Activated naive CD4-positive, alpha-beta T cell (primary cell): ENCODE results near the gene ICAM2.
"Not testable (repeated sequence)": the region's sequence is repeated elsewhere in the genome, so short reads cannot be mapped to it uniquely, and the experiment has no call there.

Experiments
- DNase-seq, 4 experiments: peaks; one replicate each; lab custom pipeline; 2025; lab: John Stamatoyannopoulos, UW

The ICAM2 gene

DNA sequence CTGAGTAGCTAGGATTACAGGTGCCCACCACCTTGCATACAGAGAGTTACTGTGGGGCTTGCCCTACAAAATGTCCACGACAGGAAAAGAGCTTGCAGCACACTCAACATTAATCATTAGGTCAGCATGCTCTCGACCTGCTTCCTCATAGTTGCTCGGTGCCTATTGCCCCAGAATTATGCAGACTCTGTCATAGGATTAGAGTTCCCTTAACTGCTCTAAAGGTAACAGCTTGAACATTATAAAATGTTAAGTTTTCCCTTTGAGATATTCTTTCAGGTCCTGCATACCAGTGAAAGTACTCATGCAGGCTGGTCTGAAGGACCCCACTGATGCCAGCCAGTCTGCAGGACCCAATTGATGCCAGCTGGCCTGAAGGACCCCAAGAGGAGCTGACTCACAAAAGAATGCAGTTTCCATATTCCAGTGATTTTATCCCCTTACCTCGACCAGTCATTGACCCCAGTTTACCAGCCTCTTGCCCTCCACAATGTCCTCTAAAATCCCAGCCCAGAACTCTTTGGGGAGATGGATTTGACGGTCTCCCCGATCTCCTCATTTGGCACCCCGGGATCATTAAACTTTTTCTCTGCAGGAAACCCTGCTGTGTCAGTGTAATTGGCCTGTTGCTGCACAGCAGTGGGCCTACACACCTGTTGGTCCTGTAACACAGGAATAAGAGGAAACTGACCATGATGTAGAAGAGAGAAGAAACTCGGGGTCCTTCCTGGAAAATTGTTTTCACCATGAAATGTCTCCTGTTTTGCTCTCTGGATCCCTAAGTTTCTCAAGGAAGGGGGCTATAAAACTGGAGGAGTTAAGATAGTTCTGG lies 10.6 kb downstream of the ICAM2 start:
- no peak for DNase-seq

DNA sequence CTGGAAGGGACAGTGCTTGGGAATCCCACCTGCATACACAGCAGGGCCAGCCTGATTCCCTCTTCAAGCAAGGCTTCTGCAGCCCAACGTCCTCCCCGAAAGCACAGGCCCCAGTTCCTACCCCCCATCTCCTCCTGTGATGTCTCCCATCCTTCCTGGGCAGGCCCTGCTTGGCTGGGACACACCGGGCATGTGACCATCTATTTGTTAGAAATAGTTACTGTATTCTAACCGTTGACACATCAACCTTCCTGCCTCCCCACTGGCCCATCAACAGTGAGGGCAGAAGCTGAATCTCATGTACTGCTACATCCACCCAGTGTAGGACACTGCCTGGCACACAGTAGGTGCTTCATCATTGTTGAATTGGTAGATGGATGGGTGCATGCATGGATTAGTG lies 11.6 kb downstream of the ICAM2 start:
- no peak for DNase-seq

DNA sequence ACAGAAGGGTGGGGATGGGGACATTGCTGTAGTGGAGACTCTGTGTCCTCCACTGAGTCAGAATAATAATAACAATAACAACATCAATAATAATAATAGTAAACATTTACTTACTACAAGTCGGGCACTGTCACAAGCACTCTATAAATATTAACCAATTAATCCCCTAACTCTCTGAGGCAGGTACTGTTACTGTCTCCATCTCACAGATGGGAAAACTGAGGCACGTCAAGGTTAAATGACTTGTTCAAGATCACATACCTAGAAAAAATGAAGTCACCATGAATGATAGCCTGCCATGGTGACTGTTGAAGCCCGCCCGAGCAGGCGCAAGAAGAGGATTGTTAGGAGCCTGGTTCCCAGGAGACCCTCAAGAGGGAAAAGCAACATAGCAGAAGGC lies 12.1 kb downstream of the ICAM2 start:
- DNase-seq, result no peak

DNA sequence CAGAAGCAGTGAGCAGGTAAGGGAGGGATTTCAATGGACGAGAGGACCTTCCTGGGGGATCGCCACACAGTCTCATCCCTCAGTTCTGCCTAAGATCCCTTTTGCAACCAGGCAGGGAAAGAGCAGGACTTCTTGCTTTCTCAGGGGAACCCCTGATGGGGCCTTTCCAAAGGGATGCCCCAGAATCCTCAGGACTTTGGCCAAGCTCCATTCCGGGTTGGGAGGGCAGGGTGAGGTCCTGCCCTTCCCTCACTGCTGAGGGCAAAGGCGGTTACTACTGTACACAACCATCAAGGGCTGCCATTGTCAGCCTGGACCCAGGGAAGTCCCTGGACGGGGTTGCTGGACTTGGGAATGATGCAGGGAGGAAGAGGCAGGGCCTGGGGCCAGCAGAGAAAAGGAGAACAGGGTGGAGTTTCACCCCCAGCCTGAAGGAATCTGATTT lies 12.6 kb downstream of the ICAM2 start:
- no peak for DNase-seq

DNA sequence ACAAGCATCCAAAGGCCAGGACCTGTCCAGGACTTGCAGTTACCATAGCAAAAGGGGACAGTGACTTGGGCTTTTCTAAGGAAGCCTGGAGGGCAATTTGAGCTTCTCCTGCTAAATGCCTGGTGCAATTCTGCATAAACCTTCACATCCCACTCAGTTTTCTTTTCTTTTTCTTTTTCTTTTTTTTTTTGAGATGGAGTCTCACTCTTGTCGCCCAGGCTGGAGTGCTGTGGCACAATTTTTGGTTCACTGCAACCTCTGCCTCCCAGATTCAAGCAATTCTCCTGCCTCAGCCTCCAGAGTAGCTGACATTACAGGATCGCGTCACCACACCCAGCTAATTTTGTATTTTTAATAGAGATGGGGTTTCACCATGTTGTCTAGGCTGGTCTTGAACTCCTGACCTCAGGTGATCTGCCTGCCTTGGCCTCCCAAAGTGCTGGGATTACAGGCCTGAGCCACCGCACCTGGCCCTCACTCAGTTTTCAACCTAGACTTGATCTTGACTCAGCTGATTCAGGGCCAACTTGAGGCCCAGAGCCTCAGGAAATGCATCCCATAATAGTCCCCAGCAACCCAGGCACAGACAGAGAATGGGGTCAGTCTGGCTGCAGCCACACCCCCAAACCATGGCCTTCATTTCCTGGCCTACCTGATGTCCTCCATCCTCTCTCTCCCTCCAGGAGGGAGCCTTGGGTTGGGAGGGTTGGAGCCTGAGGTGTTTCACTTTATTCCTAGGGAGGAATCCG lies 13.2 kb downstream of the ICAM2 start:
- DNase-seq, result not testable (repeated sequence)

DNA sequence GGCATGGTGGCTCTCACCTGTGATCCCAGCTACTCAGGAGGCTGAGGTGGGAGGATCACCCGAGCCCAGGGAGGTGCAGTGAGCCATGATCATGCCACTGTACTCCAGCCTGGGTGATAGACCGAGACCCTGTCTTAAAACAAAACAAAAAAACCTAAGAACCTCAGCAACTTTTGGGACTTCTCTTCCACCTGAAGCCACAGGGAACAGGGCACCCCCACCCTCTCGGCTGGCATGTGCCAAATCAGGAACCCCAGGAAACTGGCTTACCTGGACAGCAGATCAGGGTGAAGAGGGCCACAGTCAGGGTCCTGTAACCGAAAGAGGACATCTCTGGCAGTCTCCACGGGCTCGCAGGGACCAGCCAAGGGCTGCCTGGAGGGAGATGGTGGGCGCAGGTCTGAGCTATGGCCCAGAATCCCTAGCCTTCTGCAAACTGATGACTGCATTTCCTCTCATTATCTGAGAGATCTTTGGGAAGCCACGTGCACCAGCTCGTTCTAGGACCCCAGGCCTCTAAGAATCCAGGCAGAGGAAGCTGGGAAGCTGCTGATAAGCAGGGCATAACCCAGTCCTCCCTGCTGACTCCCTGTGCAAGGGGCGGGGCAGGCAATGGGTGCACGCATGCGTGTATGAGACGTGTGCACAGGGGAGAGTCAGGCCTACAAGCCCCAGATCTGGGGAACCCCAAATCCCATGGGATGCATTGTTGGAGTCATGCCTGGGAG lies 13.9 kb downstream of the ICAM2 start:
- no peak for DNase-seq

DNA sequence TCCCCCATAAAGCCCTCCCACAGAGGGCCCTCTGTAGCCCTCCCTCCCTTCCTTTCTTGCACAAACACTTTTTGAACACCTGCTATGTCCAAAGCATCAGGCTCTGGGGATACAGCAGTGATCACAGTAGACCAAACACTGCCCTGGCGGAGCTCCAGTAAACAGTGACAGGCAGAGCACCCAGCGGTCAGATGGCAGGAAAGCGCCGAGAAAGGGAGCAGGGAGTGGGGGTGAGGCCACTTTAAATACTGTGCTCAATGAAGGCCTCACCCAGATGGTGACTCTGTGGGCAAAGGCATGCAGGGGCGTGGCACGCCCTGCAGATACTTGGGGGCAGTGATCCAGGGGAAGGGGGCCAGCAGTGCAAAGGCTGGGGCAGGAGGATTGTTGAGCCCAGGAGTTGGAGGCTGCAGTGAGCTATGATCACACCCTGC lies 14.7 kb downstream of the ICAM2 start:
- no peak for DNase-seq

DNA sequence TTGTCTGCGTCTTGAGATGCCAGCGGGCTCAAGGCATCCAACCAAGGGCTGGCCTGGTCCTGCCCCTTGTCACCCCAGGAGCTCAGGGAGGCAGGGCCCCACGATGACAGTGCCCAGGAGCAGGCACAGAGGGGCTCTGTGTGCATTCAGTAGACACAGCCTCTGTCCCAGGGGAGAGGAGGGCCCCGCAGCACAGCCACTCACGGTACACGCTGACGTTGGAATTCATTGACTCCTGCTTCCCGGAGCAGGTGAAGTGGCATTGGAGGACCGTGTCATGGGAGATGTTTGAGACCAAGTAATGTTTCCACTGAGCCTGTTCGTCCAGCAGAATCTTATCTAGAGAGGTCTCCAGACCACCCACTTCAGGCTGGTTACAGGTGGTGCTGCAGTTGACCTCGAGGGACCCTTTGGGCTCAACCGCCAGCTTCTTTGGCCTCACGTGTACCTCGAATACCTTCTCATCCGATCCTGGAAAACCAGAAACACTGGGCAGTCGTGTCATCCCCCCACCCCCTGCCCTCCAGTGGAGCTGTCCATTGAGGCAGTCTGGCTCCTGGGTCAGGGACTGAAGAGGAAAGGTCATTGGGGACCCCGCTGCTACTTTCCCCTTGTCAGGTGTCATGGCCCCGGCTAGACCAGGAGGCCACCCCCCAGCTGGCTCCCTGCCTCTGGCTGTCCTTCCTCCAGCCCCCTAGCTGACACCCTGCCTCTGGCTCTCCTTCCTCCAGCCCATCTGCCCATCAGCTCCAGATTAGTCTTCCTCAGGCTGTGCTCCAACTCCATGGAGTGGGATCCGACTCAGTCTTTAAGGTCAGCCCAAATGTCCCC lies 15.3 kb downstream of the ICAM2 start:
- no peak for DNase-seq

DNA sequence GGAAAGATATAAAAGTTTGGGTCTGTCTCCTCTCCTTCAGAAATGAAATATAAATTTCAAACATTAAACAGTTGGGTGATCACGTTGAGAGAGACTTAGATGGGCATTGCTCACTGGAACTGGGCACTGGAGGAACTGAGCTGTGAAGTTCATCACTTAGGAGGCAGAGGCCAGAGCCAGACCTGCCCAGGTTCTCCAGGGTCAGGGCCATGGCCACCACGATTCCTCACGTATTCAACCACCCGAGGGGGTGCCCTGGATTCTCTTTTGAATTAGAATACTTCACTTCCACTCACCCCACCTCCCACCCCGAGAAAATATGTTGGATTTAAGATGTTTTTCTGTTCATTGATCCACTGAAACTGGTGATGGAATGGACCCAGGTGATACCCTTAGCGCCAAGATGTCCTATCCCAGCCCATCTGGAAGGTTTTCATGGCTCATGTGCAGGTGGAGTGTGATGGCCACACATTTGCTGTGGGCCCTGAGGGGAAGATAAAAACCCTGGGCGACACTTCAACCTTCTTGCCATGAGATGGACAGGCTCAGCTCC lies 16.1 kb downstream of the ICAM2 start:
- DNase-seq, result no peak

DNA sequence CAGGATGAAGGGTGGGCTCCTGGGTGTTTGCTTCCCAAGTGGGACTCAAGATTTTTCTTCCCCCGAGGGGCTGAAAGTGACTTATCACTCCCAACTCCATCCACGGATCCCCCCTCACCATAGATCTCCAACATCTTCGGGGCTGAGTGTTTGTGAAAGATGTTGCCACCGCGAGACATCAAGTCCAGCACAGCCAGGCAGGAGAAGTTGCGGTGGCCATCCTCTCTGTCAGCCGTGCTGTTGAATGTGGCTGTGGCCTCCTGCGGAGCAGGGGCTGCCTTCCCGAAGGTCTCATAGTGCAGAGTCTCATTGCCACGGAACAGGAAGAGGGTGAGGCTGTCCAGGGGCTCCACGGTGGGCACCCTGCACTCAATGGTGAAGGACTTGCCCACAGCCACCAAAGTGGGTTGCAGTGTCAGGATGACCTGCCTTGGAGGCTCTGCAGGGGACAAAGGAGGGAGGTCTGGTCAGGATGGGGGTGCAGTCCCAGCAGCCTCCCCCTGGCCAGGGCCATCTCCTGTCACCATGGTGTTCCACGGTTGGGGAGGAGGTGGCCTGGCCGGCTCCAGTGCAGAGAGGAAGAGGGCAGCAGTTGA lies 16.8 kb downstream of the ICAM2 start:
- no peak for DNase-seq

DNA sequence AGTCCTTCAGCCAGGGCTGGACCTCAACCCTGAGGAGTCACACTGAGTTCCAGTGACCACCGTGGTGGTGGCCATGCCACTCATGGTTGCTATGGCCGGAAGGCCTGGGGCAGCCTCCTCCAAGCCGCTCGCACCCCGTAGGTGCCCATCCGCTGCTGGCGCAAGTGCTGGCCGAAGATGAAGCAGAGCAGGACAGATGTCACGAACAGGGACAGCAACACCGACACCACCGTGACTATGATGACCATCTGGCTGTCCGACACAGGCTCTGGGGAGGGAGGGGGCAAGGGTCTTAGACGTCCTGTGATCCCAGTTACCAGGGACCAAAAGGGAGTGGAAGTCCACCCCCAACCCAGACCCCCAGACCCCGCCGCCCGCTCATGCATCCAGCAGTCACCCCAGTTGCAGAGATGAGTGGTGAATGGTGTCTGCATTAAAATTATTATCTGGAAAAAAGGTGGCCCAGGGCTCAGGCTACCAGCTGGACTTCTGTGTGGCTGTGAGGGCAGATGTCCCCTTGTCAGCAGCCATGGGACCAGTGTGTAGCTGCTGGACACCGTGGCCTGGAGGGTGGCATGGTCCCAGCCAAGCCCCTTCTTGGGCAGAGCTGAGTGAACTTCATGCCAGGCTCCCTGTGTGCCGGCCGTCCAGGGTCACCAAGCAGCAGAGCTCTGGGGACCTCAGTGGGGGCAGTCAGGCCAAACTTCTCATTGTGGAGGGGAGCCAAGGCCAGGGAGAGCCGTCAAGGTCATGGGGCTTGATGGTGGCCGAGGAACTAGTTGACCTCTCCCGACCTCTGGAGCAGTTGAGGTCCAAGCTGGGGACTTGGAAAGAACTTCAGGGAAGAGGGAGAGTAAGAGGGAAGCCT lies 17.5 kb downstream of the ICAM2 start:
- no peak for DNase-seq

DNA sequence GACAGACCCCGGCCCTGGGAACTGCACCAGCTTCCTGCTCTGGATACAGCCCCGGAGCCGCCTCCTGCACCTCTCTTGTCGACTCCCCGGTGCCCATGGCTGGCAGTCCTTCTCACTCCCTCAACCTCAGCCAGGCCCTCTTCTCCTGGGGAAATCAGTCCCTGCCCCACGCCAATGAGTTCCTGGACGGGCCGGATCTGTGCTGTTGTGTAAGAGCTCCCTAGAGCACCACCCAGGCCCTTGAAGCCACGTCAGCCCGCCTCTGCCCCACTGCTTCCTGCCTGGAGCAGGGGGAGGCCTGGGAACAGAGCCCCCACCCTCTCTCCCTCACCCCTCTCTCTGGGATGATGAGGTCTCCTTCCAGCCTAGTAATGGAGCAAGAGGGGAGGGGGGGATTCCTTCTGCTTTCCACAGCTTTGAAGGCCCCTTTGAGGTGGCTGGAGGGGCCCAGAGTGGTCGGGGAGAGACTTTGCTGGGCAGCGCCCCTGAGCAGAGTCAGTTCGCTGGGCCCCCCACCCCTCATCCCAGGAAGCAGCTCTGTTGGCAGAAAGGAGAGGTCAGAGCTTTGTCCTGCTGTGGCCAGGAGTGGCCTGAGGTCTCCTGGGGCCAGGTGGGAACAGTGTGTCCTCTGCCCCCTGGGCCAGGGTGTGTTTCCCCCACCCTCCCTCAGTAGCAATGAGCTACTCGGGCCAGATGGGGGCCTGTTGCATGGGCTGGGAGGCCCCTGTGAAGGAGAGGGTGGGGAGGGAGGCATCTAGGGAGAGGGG lies 18.5 kb downstream of the ICAM2 start:
- no peak for DNase-seq

DNA sequence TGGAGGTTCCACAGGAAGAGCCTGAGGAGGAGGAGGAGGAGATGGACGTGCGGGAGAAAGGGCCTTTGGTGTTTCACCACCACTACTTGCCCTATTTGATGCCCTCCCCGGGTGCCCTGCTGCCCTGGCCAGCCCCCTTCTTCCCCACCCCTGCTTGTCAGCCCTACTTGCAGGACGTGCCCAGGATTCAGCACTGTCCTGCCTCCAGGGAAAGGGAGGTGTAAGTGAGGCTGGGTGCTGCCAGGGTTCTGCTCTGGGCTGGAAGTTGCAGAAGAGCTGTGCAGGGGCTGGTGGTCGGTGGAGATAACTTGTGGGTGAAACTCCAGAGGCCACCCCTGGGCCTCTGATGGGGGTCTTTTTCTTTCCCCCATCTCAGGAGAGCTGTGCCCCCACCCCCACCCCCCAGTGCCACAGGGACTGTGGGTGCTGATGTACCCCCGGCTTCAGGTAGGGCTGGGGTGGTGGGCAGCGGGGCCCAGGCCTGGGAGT lies 19.3 kb downstream of the ICAM2 start:
- DNase-seq, result no peak

DNA sequence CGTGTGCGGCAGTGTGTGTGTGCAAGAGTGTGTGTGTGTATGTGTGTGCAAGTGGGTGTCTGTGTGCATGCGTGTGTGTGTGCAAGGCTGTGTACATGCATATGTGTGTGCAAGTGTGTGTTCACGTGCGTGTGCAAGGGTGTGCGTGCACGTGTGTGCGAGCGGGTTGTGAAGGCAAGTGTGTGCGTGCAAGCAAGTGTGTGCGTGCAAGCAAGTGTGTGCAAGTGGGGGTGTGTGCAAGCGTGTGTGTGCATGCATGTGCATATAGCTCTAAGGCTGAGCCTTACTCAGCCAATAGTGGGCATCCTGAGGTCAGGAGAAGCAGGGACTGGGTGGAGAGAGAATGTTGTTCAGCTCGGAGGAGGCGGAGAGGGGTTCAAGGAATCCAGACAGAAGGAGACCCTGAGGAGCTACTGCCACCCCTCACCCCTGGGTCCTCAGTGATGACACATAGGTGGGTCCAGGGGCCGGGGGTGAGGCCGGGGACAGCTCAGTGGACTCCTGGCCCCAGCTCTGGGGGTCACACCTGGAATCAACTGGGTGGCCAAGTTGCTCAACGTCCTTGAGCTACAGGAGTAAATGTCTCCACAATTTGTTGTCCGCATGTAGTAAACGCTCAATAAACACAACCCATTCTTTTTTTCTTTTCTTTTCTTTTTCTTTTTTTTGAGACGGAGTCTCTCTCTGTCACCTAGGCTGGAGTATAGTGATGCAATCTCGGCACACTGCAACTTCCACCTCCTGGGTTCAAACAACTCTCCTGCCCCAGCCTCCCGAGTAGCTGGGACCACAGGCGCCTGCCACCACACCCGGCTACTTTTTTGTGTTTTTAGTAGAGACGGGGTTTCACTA lies 20.5 kb downstream of the ICAM2 start:
- no peak for DNase-seq

DNA sequence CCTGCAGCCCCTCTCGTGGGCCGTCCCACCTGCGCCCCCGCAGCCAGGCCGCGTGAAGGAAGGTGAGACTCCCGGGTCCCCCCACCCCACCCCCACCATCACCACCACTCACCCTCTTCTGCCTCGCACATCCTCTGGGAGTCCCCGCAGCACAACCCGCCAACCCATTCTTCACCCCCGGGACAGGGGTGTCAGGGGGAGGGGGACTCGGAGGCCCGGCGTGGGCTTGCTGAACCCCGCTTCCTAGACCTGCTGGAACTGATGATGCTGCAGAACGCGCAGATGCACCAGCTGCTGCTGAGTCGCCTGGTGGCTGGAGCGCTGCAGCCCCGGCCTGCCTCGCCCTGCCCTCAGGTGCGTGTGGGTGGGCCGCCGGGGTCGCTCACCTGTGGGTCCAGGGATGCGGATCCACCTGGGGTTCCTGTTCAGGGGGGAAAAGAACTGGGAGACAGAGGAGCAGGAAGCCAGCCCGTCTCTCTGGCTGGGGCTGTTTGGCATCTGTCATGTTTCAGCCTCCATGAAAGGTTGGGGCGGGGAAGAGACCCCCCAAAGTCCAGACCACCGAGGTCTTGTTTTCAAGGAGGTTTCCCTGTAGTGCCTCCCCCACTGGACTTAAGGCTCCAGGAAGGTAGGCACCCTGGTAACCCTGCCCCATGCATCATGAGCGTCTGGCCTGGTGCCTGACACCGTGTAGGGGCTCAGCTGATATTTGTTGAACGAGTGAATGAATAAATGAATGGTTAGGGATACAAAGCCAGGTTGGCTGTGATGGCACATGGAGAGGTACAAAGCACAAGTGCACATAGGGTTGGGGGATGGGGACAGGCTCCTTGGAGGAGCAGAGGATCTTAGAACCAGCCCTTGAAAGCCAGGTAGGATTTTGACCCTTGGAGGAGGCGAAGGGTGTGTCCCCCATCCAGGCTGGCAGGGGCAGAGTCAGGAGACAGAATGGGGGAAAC lies 21.4 kb downstream of the ICAM2 start:
- no peak for DNase-seq

DNA sequence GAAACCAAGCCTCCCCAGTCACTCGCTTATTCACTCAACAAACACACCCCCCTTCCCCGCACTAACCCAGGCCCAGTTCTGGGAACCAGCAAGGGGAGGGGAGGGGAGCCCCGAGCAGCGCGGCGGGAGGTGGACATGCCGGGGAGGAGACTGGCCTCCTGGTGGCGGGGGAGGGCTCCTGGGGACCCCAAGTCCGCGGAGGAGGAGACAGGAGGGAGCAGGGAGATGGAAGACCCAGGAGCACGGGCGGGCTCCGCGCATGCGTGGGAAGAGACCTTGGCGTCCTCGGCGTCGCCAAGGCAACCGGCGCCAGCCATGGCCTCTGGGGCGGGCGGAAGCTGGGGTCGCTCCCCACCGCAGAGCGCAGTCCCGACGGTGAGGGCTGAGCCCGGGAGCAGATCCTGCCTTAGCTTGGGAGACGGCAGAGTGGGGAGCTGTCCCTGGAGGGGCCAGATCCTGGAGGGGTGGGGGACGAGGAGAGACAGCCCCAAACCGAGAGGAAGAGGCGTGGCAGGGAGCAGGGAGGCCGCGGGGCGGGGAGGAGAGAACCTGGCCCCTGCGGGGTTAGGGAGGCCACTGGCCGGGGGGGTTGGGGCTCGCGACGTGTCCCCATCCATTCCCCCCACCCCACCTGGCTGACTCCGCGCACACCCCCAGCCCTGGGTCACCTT lies 22.2 kb downstream of the ICAM2 start, which contains the start of gene PRR29:
PRR29 (plus strand) TSS at position 302 of the 671 bp plus-strand sequence; CDS start at position 316, 14 bp downstream.
- peak in 3 of 4 experiments; percentile 23 to 60 (median 53) for DNase-seq
